Epidermal melanocyte (primary cell): Measurements from ENCODE around the gene GID4.

Experiments used
- DNase-seq: peaks from one replicate; pipeline ENCODE4 v3.0.0; 2011; ENCODE audit warnings: low spot score; ENCODE audit not compliant: insufficient read length

The GID4 gene

DNA sequence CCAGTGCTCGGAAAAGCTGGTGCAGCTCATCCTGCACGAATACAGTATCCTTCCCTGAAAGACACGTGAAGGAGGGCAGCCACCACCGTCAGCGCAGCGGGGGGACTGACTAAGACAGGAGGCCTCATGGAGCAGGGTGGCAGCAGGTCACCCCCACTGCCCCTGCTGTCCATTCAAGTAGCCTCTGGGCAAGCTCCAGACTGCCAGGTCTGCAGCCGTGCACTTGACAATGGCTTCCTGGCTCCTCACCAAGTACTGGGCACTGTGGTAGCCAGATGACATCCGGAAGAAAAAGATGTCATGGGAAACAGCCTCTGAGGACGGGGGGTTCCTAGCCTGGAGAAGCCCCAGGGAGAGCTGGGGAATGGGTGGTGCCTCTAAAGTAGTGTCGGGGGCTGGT is 61.4 kb downstream of the GID4 start:
- no peak for DNase-seq

DNA sequence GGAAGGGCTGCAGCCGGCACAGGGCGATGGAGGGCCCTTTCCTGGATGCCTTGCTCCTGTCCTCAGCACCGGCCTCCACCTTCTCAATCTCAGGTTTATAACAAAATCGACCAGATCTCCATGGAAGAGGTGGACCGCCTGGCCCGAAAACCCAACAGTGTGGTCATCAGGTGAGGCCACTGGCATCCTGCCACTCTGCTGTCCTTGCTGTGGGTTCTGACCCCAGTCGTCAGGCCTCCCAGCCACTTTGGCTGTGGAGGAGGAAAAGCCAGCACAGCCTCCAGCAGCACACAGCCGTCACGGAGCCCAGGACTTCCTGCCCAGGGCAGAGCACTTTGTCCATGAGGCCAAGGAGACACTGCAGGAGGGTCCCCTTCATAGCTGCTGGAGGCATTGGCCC is 62.6 kb downstream of the GID4 start:
- no peak for DNase-seq

- no peak for DNase-seq
These were observed 63.4 kb downstream of the GID4 start for GRCh38 chr17:18102640-18103039.

DNA sequence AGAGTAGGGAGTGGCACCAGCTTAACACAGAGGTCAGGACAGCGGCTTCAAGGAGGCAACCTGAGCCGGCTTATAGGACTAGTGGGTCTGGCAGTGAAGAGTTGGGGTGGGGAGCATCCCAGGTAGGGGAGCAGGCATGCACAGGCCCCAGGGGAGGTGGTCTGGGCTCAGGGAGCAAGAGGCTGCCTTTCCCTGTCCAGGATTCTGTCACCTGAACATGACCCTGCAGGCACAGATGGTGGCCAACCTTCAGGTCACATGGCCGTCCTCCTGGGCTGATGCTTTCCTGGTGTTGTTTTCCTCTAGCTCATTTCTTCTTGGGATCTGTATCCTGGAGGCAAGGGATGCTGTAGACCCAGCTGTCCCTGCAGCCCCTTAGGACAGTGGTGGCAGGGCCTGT is 65.8 kb downstream of the GID4 start:
- DNase-seq = no peak

- no peak for DNase-seq
These were observed 66.4 kb downstream of the GID4 start for GRCh38 chr17:18105595-18105994.

- no peak for DNase-seq
These were observed 67.0 kb downstream of the GID4 start for GRCh38 chr17:18106211-18106610.

DNA sequence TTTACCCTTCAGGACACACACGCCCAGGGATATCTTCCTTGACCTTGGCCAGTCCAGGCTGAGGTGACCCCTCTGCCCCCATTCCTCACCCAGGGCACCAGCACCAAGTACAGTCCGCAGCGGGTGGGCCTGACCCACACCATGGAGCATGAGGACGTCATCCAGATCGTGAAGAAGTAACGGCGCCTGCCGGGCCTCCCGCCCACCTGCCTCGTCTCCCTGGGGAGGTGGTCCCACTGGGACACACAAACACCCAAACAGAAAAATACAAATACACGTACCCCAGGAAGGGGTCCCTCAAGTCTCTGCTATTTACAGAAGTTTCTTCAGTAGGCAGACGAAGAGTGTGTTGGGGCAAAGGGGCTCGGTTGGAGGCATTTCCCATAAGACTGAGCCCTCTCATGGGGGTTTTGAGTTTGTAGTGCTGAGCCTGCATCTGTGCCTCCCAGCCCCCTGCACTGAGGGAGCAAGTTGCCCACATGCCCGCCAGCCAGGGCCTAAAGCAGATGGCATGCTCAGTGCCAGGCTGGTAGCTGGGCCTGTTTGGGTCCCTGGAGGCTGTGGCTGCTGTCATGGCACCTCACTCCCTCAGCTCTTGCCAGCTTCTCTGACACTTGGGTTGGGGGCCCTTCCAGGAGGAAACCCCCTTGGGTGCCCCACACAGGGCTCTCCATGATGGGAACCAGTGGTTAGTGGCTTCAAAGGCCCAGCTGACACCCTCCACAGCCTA is 68.0 kb downstream of the GID4 start:
- no peak for DNase-seq

DNA sequence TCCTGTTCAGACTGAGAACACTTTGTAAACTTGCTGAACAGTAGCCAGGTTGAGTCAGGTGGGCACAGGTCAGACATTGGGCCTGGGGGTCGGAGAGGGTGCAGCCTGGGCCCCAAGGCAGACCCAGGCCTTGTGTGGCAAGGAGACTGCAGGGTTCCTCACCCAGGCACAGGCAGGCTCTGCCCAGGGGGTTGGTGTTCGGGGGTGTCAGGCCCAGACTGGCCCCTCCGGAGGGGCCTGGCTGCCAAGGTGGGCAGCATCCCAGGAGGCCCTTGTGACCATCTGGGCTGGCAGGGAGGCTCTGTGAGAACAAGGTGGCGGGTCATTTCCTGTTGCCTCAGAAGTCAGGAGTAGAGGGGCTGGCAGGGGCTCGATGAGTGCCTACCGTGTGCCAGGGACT is 68.8 kb downstream of the GID4 start:
- DNase-seq = no peak

DNA sequence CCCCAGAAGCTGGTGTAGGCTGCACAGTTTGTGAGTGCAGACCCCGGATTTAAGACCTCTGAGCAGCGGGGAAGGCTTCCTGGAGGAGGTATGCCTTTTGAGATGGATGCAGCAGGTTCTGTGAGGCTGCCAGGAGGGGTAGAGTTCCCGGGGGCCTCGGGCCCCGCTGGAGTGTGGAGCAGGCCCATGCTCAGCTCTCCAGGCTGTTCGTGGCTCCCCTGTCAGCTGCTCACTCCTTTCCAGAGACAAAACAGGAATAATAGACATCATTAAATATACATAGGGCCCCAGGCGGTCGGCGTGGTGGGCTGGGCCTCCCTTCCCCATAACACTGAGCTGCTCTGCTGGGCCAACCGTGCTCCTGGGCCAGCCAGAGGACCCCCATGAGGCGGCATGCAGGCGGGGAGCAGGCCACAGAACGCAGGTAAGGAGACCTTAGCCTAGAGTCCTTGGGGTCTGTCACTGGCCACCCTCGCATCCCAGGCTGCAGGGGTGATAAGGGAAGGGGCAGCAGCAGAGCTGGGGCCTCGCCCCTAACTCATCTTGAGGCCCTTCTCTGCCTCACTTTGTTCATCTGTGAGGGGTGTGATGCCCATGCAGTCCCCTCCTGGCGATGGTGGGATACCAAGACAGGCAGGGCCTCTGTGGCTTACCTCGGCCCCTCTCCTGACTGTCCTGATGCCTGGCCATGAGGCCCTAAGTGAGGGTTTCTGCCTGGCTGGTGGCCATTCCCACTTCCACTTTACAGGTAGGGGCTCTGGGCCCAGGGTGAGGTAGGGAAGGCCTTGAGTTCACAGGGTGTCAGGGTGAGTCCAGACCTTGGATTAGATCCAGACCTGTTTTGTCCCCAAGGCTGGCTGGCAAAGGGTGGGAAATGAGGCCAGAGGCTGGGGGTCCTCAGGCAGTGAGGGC is 69.4 kb downstream of the GID4 start, which contains the start of gene MYO15A:
MYO15A (plus strand) TSS at position 356 of the 912 bp plus-strand sequence. CDS start 10,045 bp downstream, outside the sequence.
- no peak for DNase-seq

DNA sequence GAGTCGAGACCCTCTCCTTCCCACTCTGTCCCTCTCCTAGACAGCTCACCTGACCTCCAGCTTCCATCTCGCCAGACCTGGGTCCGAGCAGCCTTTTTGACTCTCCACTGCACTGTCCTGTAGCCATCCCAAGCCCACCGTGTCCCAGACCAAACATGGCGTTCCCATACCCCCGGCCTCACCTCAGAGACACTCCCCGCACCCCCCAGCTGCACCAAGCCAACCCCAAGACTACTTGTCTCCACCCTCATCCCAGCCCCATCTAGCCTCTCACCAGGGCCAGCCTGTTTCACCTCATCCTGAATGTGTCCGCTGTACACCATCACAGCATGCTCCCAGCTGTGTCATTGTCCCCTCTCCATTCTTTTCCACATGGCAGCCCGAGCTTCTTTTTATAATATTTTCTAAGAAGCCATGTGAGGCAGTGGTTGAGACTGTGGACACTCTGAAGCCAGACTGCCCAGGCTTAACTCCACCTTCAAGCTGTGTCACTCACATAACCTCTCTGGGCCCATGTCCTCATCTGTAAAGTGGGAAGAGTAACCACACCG is 70.8 kb downstream of the GID4 start:
- DNase-seq = no peak

DNA sequence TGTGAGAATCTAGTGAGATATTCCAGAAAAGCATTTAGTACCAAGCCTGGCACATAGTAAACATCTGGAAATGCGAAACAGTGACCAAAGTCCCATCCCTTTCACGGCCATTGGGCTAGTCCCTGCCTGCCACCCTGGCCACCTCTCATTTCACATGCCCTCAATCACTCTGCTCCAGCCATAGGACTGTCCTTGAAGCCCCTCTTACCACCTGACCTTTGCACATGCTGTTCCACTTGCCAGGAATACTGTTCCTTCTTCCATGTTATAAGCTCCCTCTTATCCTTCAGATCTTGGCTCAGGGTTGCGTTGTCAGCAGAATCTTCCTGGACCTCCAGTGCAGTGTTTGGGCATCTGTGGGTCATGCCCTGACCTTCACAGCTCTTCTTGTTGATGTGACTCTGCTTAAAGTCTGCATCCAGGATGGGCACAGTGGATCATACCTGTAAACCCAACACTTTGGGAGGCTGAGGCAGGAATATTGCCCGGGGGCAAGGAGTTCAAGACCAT is 71.5 kb downstream of the GID4 start:
- no peak for DNase-seq

DNA sequence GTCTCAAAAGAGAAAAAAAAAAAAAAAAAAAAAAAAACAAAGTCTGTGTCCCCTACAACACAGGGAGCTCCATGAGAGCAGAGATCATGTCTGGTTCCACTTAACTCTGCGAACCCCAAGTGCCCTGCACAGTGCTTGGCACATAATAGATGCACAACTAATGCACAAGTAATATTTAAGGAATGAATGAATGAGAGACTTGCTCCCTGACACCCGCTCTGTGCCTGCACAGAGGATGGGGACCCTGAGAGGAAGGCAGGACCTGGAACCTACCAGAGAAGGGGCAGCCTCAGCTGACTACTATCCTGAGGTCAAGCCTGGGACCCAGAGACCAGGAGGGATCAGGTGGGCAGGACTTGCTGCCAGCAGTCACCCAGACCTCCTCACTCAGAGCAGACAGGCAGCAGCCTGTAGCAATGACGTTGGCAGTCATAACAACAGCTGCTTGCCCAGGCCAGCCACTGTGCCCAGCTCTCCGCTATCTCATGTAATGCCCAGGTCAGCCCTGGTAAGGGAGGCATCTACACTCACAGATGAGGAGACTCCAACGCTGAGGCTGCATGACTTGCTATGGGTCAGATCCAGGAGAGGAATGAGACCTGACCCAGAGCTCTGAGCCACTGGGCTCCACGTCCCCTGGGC is 72.2 kb downstream of the GID4 start:
- DNase-seq = no peak

GRCh38 chr17:18115517-18115916 is 76.3 kb downstream of the GID4 start:
- DNase-seq = no peak

DNA sequence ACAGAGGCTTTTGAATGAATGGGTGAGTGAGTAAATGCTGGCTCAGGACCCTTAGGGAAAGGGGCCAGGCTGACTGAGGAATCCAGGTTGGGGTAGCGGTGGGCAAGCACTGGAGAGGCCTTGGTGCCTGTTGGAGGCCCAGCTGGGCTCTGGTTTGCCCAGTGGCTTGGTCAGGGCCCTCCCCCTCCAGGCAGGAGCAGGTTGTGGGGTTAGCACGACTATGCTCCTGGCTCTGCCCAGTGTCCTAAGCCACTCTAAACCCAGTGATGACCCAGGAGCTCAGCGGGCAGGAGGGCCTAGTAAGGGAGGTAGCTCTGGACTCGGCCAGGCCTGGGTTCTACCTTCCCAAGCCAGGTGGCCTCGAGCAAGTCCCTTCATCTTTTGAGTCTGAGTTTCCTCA is 76.9 kb downstream of the GID4 start:
- DNase-seq = no peak

DNA sequence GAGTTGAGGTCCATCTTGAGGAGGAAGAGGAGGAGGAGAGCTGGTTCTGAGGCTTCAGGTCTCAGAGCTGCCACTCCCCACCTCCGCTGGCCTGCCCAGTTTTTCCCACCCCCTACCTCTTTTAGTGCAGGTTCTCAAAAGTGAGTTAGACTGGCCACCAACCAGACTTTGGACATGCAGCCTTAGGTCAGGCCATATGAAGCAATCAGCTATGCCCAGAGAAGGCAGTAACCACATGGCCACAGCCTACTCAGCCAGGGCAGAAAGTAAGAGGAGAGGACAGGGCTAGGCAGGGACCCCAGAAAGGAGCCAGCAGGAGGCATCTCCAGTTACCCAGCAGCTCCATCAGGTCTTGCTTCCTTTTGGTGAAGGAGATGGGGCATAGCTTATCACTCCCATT is 78.3 kb downstream of the GID4 start:
- no peak for DNase-seq
